Gastrocnemius medialis (tissue), 4 donors: ENCODE data around the gene SMO. TPM values are rescaled to one million over a fixed set of nuclear protein-coding genes. Genes with fewer than 3 reads are reported as not detected.
A peak's percentile ranks its signal among the peaks of the same experiment; 100 is the strongest.
"Not testable (repeated sequence)": the region's sequence is repeated elsewhere in the genome, so short reads cannot be mapped to it uniquely, and the experiment has no call there.

ENCODE experiments used
- ATAC-seq, 2 donors: fragments of 150-250 bp; one replicate each; pipeline ENCODE4 v1.9.1; 2016
- DNase-seq, 2 donors: peaks; one replicate each; pipeline ENCODE4 v3.0.0-alpha.2; 2019
- H3K27ac ChIP-seq, 4 donors: fragments of 200-600 bp; sonication (generic); 1 replicate in 1 of 4; 2 replicates in 3 of 4; pipeline ENCODE4 v1.5.1; 2016 to 2018; ENCODE audit warnings: mild to moderate bottlenecking in 2 of 4, moderate library complexity in 1 of 4
- H3K27me3 ChIP-seq, 3 donors: fragments of 200-600 bp; sonication (generic) in 2 of 3; 1 replicate in 1 of 3; 2 replicates in 2 of 3; pipeline versions ENCODE4 v1.5.1 to v1.6.0; 2016 to 2019; ENCODE audit warnings: mild to moderate bottlenecking in 1 of 3, moderate library complexity in 1 of 3
- H3K36me3 ChIP-seq, 2 donors: fragments of 200-600 bp; sonication (generic) in 1 of 2; one replicate each; pipeline ENCODE4 v1.5.1; 2017 to 2018
- H3K4me1 ChIP-seq, 2 donors: fragments of 200-600 bp; sonication (generic) in 1 of 2; one replicate each; pipeline ENCODE4 v1.5.1; 2016 to 2017; ENCODE audit warnings: mild to moderate bottlenecking in 2 of 2
- H3K4me3 ChIP-seq, 4 donors: fragments of 200-600 bp; sonication (generic) in 3 of 4; 1 replicate in 1 of 4; 2 replicates in 3 of 4; pipeline ENCODE4 v1.5.1; 2016 to 2019; ENCODE audit warnings: mild to moderate bottlenecking in 2 of 4
- H3K9me3 ChIP-seq, 3 donors: fragments of 200-600 bp; sonication (generic) in 2 of 3; 1 replicate in 1 of 3; 2 replicates in 2 of 3; pipeline ENCODE4 v1.5.1; 2016 to 2019
- CTCF ChIP-seq, 5 experiments: fragments of 450-650 bp in 3 of 5; fragments of 200-600 bp in 2 of 5; sonication (generic) in 2 of 5; IDR thresholded peaks in 4 of 5; conservative IDR thresholded peaks in 1 of 5; 1 replicate in 4 of 5; 2 replicates in 1 of 5; pipeline ENCODE4 v1.5.1; 2016 to 2019; ENCODE audit warnings: antibody characterized with exemption in 5 of 5, mild to moderate bottlenecking in 3 of 5, moderate library complexity in 3 of 5
- POLR2A ChIP-seq, 2 donors: fragments of 450-650 bp; IDR thresholded peaks; one replicate each; pipeline ENCODE4 v1.6.1; 2017; ENCODE audit warnings: antibody characterized with exemption in 2 of 2, mild to moderate bottlenecking in 2 of 2, moderate library complexity in 2 of 2
- in situ Hi-C, 4 donors: fragments of 200-750 bp; cut with MboI; loops; one replicate each; pipeline versions ENCODE4 v1.15.0 to v1.8.0; 2017; ENCODE audit warnings: low sequenced_read_pairs in 4 of 4
- intact Hi-C: fragments of 100-400 bp; cut with DNase I; formaldehyde crosslinking; loops from one replicate; pipeline ENCODE4 v1.15.1; 2023; ENCODE audit warnings: low total_unique reads
- total RNA-seq, 4 donors: library from RNA; depleted of rRNA; stranded (reverse); fragments of >200 nt; gene quantifications; one replicate each; pipeline versions ENCODE4 v1.1.0 to v1.2.3, GENCODE V29; 2016

Gene SMO
- total RNA-seq, 4 donors from 2014 or later = 1.1 to 1.6 (median 1.2) TPM

DNA sequence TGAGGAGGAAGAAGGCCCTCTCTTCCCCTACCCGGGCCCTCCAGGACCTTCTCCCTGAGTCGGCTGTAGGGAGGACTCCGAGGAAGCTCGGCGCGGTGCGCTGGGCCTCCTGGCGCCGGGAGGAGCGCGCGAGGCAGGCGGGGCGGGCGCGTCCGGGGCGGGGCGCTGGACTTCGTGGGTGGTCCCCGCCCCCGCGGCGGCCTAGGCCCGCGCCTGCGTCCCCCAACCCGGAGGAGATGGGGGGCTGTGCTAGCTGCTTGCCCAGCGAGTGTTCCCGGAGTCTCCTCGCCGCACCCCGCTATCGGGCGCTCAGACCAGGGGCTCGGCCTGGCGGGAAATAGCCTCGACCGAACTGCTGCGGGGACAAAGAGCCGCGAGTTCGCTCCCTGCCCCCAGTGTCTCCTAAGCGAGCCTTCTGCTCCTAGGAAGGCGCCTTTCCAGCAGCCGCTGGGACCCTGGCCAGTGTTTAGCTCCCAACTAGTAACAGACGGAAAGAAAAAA is 19.2 kb upstream of the SMO start:
- H3K27ac ChIP-seq = no peak overlapping the region
- no peaks in the 10 kb centered on the region for H3K4me1 ChIP-seq
- H3K4me3 ChIP-seq = peak overlapping the region; percentile 44 to 48 (median 46)
- no peaks in the 10 kb centered on the region for H3K27me3 ChIP-seq
- DNase-seq (no peak), ATAC-seq (no peak)
- in situ Hi-C loops = no loop called here
- H3K9me3 ChIP-seq = no peaks in the 10 kb centered on the region
- no peaks in the 10 kb centered on the region for H3K36me3 ChIP-seq
- intact Hi-C loops = no loop called here
- TF ChIP-seq POLR2A (IDR thresholded peaks at IDR 0.05) (no peak), CTCF (IDR thresholded peaks at IDR 0.05 in 4 of 5, conservative IDR thresholded peaks at IDR 0.05 in 1 of 5) (no peak)

GRCh38 chr7:129169686-129170440 is 18.6 kb upstream of the SMO start:
- Histone ChIP-seq H3K27me3 (no peaks in the 10 kb centered on the region), H3K36me3 (no peaks in the 10 kb centered on the region), H3K4me3 (peak overlapping the region; percentile 44 to 48 (median 46)), H3K27ac (no peak overlapping the region), H3K4me1 (no peaks in the 10 kb centered on the region), H3K9me3 (no peaks in the 10 kb centered on the region)
- no peak for DNase-seq
- no peak for ATAC-seq
- intact Hi-C loops = no loop called here
- TF ChIP-seq CTCF (IDR thresholded peaks at IDR 0.05 in 4 of 5, conservative IDR thresholded peaks at IDR 0.05 in 1 of 5) = no peak
- no peak for TF ChIP-seq POLR2A (IDR thresholded peaks at IDR 0.05)
- in situ Hi-C loops = no loop called here

DNA sequence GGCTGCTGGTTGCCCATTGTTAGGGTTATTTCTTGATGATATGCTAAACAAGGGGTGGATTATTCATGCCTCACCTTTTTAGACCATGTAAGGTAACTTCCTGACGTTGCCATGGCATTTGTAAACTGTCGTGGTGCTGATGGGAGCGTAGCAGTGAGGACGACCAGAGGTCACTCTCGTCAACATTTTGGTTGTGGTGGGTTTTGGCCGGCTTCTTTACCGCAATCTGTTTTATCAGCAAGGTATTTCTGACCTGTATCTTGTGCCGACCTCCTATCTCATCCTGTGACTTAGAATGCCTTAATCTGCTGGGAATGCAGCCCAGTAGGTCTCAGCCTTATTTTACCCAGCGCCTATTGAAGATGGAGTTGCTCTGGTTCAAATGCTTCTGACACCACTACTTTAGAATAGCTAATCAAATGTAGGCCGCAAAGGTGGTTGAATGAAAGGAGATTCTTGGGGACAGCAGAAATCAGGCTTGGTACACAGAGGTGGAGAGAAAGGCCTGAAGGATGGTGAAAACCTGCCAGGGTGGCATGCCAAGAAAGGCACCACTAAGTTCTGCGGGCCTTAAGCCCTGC is 17.9 kb upstream of the SMO start:
- H3K9me3 ChIP-seq = no peaks in the 10 kb centered on the region
- no peaks in the 10 kb centered on the region for H3K36me3 ChIP-seq
- no peaks in the 10 kb centered on the region for H3K27me3 ChIP-seq
- DNase-seq (no peak), ATAC-seq (no peak)
- intact Hi-C loops (no loop called here), in situ Hi-C loops (no loop called here)
- no peak overlapping the region for H3K4me3 ChIP-seq
- no peak overlapping the region for H3K27ac ChIP-seq
- H3K4me1 ChIP-seq = no peaks in the 10 kb centered on the region
- no peak for TF ChIP-seq CTCF (IDR thresholded peaks at IDR 0.05 in 4 of 5, conservative IDR thresholded peaks at IDR 0.05 in 1 of 5)
- no peak for TF ChIP-seq POLR2A (IDR thresholded peaks at IDR 0.05)

- H3K4me3 ChIP-seq, H3K27me3 ChIP-seq, H3K27ac ChIP-seq, ATAC-seq, H3K4me1 ChIP-seq, H3K36me3 ChIP-seq, in situ Hi-C loops, H3K9me3 ChIP-seq, intact Hi-C loops, DNase-seq: not testable (repeated sequence)
Observed at GRCh38 chr7:129173861-129174260, 14.6 kb upstream of the SMO start.

DNA sequence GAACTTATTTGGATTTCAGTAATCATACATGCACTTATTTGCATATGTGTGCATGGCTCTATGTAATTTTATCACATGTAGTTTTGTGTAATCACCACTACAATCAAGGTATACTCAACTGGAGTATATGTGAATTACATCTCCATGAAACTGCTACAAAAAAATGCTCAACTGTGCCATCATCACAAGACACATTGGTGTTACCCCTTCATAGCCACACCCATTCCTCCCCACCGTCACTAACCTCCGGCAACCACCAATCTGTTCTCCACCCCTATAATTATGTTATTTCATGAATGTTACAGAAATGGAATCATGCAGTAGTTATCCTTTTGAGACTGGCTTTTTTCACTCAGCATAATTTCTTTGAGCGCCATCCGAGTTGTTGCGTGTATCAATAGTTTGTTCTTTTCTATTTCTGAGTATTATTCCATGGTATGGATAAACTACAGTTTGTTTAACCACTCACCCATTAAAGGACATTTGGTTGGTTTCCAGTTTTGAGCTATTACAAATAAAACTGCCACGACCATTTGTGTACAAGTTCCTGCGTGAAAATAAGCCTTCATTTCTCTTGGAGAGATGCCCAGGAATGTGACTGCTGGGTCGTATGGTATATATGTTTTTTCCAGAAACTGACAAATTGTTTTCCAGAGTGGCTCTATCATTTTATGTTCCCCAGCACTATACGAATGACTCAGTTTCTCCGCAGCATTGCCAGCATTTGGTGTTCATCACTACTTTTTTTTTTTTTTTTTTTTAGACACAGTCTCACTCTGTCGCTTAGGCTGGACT is 11.3 kb upstream of the SMO start:
- Histone ChIP-seq H3K4me1 (no peaks in the 10 kb centered on the region), H3K27me3 (peaks cover 0 to 10% (median 5%) of the 10 kb centered on the region in 3 donors), H3K4me3 (no peak overlapping the region), H3K9me3 (no peaks in the 10 kb centered on the region), H3K27ac (no peak overlapping the region), H3K36me3 (no peaks in the 10 kb centered on the region)
- in situ Hi-C loops (no loop called here), intact Hi-C loops (no loop called here)
- TF ChIP-seq POLR2A (IDR thresholded peaks at IDR 0.05) (no peak), CTCF (IDR thresholded peaks at IDR 0.05 in 4 of 5, conservative IDR thresholded peaks at IDR 0.05 in 1 of 5) (no peak)
- ATAC-seq (no peak), DNase-seq (no peak)
